Measurements from ENCODE around the gene LYRM7. TPM values are rescaled to one million over a fixed set of nuclear protein-coding genes. Genes with fewer than 3 reads are reported as not detected.

Gene LYRM7
- total and polyA plus RNA-seq, 10 of the 15 experiments (the other 5 are each of a cell fraction or from before 2014, with no cell fraction given): 9.2 to 68.8 (median 20.2) TPM

- TF ChIP-seq NKRF (conservative IDR thresholded peaks at IDR 0.05) (no peak), CTCF (IDR thresholded peaks at IDR 0.05 in 2 of 3, conservative IDR thresholded peaks at IDR 0.05 in 1 of 3; ENCODE audit: control insufficient read depth in 2 of 3, extremely low read depth in 1 of 3, insufficient read depth in 1 of 3, low read depth in 3 of 3, low read length in 3 of 3) (peak in 2 of 3 experiments; percentile 18 to 45; a peak in 4 of 6 replicates), ZBED1 (IDR thresholded peaks at IDR 0.05; ENCODE audit: borderline replicate concordance) (no peak), MTA2 (IDR thresholded peaks at IDR 0.05; ENCODE audit: low read depth) (0 out of 2 replicates have a peak, but pooled peaks have one; percentile 12), POLR2A (IDR thresholded peaks at IDR 0.05; ENCODE audit: low read depth, low read length) (peak; percentile 85), JUND (IDR thresholded peaks at IDR 0.05; ENCODE audit: low read depth, low read length) (no peak), RAD21 (IDR thresholded peaks at IDR 0.05; ENCODE audit: insufficient read depth, low read depth, low read length) (peak; percentile 38; the same call in 1 of the 2 replicates), TCF3 (IDR thresholded peaks at IDR 0.05; ENCODE audit: borderline replicate concordance, insufficient read depth, low read depth, low read length) (0 out of 2 replicates have a peak, but pooled peaks have one; percentile 40), YBX1 (IDR thresholded peaks at IDR 0.05) (no peak), HDGF (IDR thresholded peaks at IDR 0.05) (no peak), EED (IDR thresholded peaks at IDR 0.05; ENCODE audit: low read depth) (0 out of 2 replicates have a peak, but pooled peaks have one; percentile 12), BCLAF1 (IDR thresholded peaks at IDR 0.05) (no peak), RB1 (IDR thresholded peaks at IDR 0.05; ENCODE audit: borderline replicate concordance) (peak; percentile 53; the same call in 1 of the 2 replicates), HCFC1 (IDR thresholded peaks at IDR 0.05; ENCODE audit: low read length) (peak; percentile 21; the same call in 1 of the 2 replicates), ATF3 (IDR thresholded peaks at IDR 0.05; ENCODE audit: borderline replicate concordance, extremely low read depth, low read depth, low read length) (peak; percentile 15; the same call in 1 of the 2 replicates), POU2F2 (IDR thresholded peaks at IDR 0.05; ENCODE audit: borderline replicate concordance, low read depth, low read length) (peak; percentile 55; the same call in 1 of the 3 replicates), SMAD1 (IDR thresholded peaks at IDR 0.05; ENCODE audit: low read depth, partially characterized antibody) (no peak), ZNF207 (IDR thresholded peaks at IDR 0.05; ENCODE audit: borderline replicate concordance) (peak; percentile 42; the same call in 1 of the 2 replicates), MXI1 (IDR thresholded peaks at IDR 0.05; ENCODE audit: low read depth, low read length) (peak; percentile 55; the same call in 1 of the 2 replicates)
Observed at GRCh38 chr5:131165119-131165727, 5.5 kb upstream of the LYRM7 start, which contains the start of gene HINT1 (continued).
